Activated T-cell treated with anti-CD3 and anti-CD28 coated beads, Interleukin-2, amount 50 U/mL, for 4 hours (primary cell): ENCODE measurements around the gene CAB39. TPM values are rescaled to one million over a fixed set of nuclear protein-coding genes. Genes with fewer than 3 reads are reported as not detected.
"Not testable (repeated sequence)": the region's sequence is repeated elsewhere in the genome, so short reads cannot be mapped to it uniquely, and the experiment has no call there.

Experiments
- ATAC-seq, 2 donors: fragments of 200-7000 bp; cut with Tn5 transposase; one replicate each; pipeline ENCODE4 v1.10.0; 2021
- DNase-seq: peaks from one replicate; pipeline ENCODE4 v3.0.0-alpha.2; 2020
- H3K27me3 Mint-ChIP-seq: one replicate; pipeline ENCODE4 v1.8.0; 2021; ENCODE audit warnings: low read depth, mixed read lengths
- H3K36me3 Mint-ChIP-seq: one replicate; pipeline ENCODE4 v1.8.0; 2022; ENCODE audit warnings: mixed read lengths; ENCODE audit not compliant: insufficient read depth
- H3K4me1 Mint-ChIP-seq: one replicate; pipeline ENCODE4 v1.8.0; 2021; ENCODE audit warnings: low read depth, mixed read lengths
- H3K4me3 Mint-ChIP-seq: one replicate; pipeline ENCODE4 v1.8.0; 2021; ENCODE audit warnings: mild to moderate bottlenecking, moderate library complexity, mixed read lengths
- H3K9me3 Mint-ChIP-seq: one replicate; pipeline ENCODE4 v1.8.0; 2021; ENCODE audit warnings: mixed read lengths
- total RNA-seq, 3 donors: library from RNA; stranded (reverse); gene quantifications; one replicate each; pipeline ENCODE4 v1.2.1, GENCODE V29; 2021

Gene CAB39
- total RNA-seq, 3 donors from 2014 or later: 125 to 133 (median 128) TPM

- ATAC-seq (peak; percentile 68 to 70), DNase-seq (peak; percentile 29)
- Mint-ChIP-seq H3K9me3 (no peaks in the 10 kb centered on the region), H3K4me1 (peaks cover 52% of the 10 kb centered on the region), H3K27me3 (no peaks in the 10 kb centered on the region), H3K4me3 (peak overlapping the region; percentile 96), H3K36me3 (peaks cover 21% of the 10 kb centered on the region)
Observed at GRCh38 chr2:230714136-230714480, 1.5 kb downstream of the CAB39 start.

- Mint-ChIP-seq H3K9me3 (no peaks in the 10 kb centered on the region), H3K4me1 (peaks cover 60% of the 10 kb centered on the region), H3K36me3 (peaks cover 25% of the 10 kb centered on the region), H3K4me3 (peak overlapping the region; percentile 96), H3K27me3 (no peaks in the 10 kb centered on the region)
- no peak for ATAC-seq
- DNase-seq: no peak
Observed at GRCh38 chr2:230715201-230715600, 2.6 kb downstream of the CAB39 start.

- Mint-ChIP-seq H3K9me3 (no peaks in the 10 kb centered on the region), H3K27me3 (no peaks in the 10 kb centered on the region), H3K4me3 (no peak overlapping the region), H3K36me3 (peaks cover 27% of the 10 kb centered on the region), H3K4me1 (peaks cover 70% of the 10 kb centered on the region)
- no peak for DNase-seq
- no peak for ATAC-seq
Observed at GRCh38 chr2:230716588-230716987, 3.9 kb downstream of the CAB39 start.

GRCh38 chr2:230717600-230717999 is 5.0 kb downstream of the CAB39 start:
- Mint-ChIP-seq H3K27me3 (no peaks in the 10 kb centered on the region), H3K4me3 (peak overlapping the region; percentile 47), H3K4me1 (peaks cover 72% of the 10 kb centered on the region), H3K36me3 (peaks cover 29% of the 10 kb centered on the region), H3K9me3 (no peaks in the 10 kb centered on the region)
- no peak for DNase-seq
- no peak for ATAC-seq

GRCh38 chr2:230719340-230719739 is 6.7 kb downstream of the CAB39 start:
- H3K27me3 Mint-ChIP-seq: no peaks in the 10 kb centered on the region
- H3K4me1 Mint-ChIP-seq: peaks cover 82% of the 10 kb centered on the region
- peaks cover 32% of the 10 kb centered on the region for H3K36me3 Mint-ChIP-seq
- no peak for ATAC-seq
- H3K4me3 Mint-ChIP-seq: no peak overlapping the region
- H3K9me3 Mint-ChIP-seq: no peaks in the 10 kb centered on the region
- DNase-seq: no peak

GRCh38 chr2:230721712-230722111 is 9.1 kb downstream of the CAB39 start:
- ATAC-seq (no peak), DNase-seq (no peak)
- H3K27me3 Mint-ChIP-seq: no peaks in the 10 kb centered on the region
- H3K36me3 Mint-ChIP-seq: peaks cover 26% of the 10 kb centered on the region
- H3K4me3 Mint-ChIP-seq: peak overlapping the region; percentile 15
- no peaks in the 10 kb centered on the region for H3K9me3 Mint-ChIP-seq
- H3K4me1 Mint-ChIP-seq: peaks cover 83% of the 10 kb centered on the region

- Mint-ChIP-seq H3K27me3 (no peaks in the 10 kb centered on the region), H3K9me3 (no peaks in the 10 kb centered on the region), H3K36me3 (peaks cover 22% of the 10 kb centered on the region), H3K4me1 (peaks cover 79% of the 10 kb centered on the region), H3K4me3 (peak overlapping the region; percentile 45)
- no peak for DNase-seq
- ATAC-seq: no peak
Observed at GRCh38 chr2:230722207-230722885, 9.7 kb downstream of the CAB39 start.

- H3K4me3 Mint-ChIP-seq: peak overlapping the region; percentile 34
- peaks cover 18% of the 10 kb centered on the region for H3K36me3 Mint-ChIP-seq
- H3K4me1 Mint-ChIP-seq: peaks cover 69% of the 10 kb centered on the region
- DNase-seq (peak; percentile 29), ATAC-seq (peak; percentile 89 to 92)
- no peaks in the 10 kb centered on the region for H3K27me3 Mint-ChIP-seq
- H3K9me3 Mint-ChIP-seq: no peaks in the 10 kb centered on the region
Observed at GRCh38 chr2:230723363-230723762, 10.7 kb downstream of the CAB39 start.

GRCh38 chr2:230724957-230725356 is 12.3 kb downstream of the CAB39 start:
- ATAC-seq, H3K4me3 Mint-ChIP-seq, H3K27me3 Mint-ChIP-seq, H3K9me3 Mint-ChIP-seq, DNase-seq: not testable (repeated sequence)
- H3K36me3 Mint-ChIP-seq: peaks cover 14% of the 10 kb centered on the region
- H3K4me1 Mint-ChIP-seq: peaks cover 62% of the 10 kb centered on the region

GRCh38 chr2:230731512-230731911 is 18.9 kb downstream of the CAB39 start:
- Mint-ChIP-seq H3K27me3 (no peaks in the 10 kb centered on the region), H3K36me3 (peaks cover 14% of the 10 kb centered on the region), H3K4me3 (no peak overlapping the region), H3K4me1 (peaks cover 66% of the 10 kb centered on the region), H3K9me3 (no peaks in the 10 kb centered on the region)
- no peak for ATAC-seq
- no peak for DNase-seq

- H3K36me3 Mint-ChIP-seq: peaks cover 14% of the 10 kb centered on the region
- ATAC-seq: no peak
- peaks cover 76% of the 10 kb centered on the region for H3K4me1 Mint-ChIP-seq
- DNase-seq: no peak
- no peak overlapping the region for H3K4me3 Mint-ChIP-seq
- no peaks in the 10 kb centered on the region for H3K27me3 Mint-ChIP-seq
- no peaks in the 10 kb centered on the region for H3K9me3 Mint-ChIP-seq
Observed at GRCh38 chr2:230732914-230733401, 20.3 kb downstream of the CAB39 start.

- H3K4me3 Mint-ChIP-seq: no peak overlapping the region
- peaks cover 84% of the 10 kb centered on the region for H3K4me1 Mint-ChIP-seq
- no peak for ATAC-seq
- no peak for DNase-seq
- H3K27me3 Mint-ChIP-seq: no peaks in the 10 kb centered on the region
- H3K9me3 Mint-ChIP-seq: no peaks in the 10 kb centered on the region
- peaks cover 18% of the 10 kb centered on the region for H3K36me3 Mint-ChIP-seq
Observed at GRCh38 chr2:230734247-230735175, 21.9 kb downstream of the CAB39 start.

- peaks cover 25% of the 10 kb centered on the region for H3K36me3 Mint-ChIP-seq
- DNase-seq: no peak
Observed at GRCh38 chr2:230735884-230736283, 23.2 kb downstream of the CAB39 start.

GRCh38 chr2:230737300-230737699 is 24.7 kb downstream of the CAB39 start:
- Mint-ChIP-seq H3K4me1 (peaks cover 70% of the 10 kb centered on the region), H3K4me3 (no peak overlapping the region), H3K27me3 (no peaks in the 10 kb centered on the region), H3K9me3 (no peaks in the 10 kb centered on the region), H3K36me3 (peaks cover 25% of the 10 kb centered on the region)
- DNase-seq (no peak), ATAC-seq (no peak)

More at GRCh38 chr2:230735884-230736283, 23.2 kb downstream of the CAB39 start:
- H3K9me3 Mint-ChIP-seq: no peaks in the 10 kb centered on the region
- H3K4me1 Mint-ChIP-seq: peaks cover 80% of the 10 kb centered on the region
- no peaks in the 10 kb centered on the region for H3K27me3 Mint-ChIP-seq
- H3K4me3 Mint-ChIP-seq: no peak overlapping the region
- ATAC-seq: peak; percentile 53 to 63
